Large intestine (tissue), 3 donors: ENCODE results near the gene SMAD5. TPM values are rescaled to one million over a fixed set of nuclear protein-coding genes. Genes with fewer than 3 reads are reported as not detected.

Experiments
- DNase-seq, 2 donors: peaks; one replicate each; pipeline versions ENCODE4 v3.0.0 to v3.0.0-alpha.2; 2013
- H3K27ac ChIP-seq: one replicate; pipeline ENCODE4 v1.5.1; 2013; ENCODE audit warnings: low read length
- H3K27me3 ChIP-seq: 2 replicates; pipeline ENCODE4 v1.6.1; 2013; ENCODE audit warnings: low read length; ENCODE audit not compliant: control insufficient read depth, insufficient read depth
- H3K36me3 ChIP-seq: 2 replicates; pipeline ENCODE4 v1.6.1; 2013; ENCODE audit warnings: low read length; ENCODE audit not compliant: control insufficient read depth, insufficient read depth
- H3K4me1 ChIP-seq: one replicate; pipeline ENCODE4 v1.6.1; 2013; ENCODE audit warnings: low read length; ENCODE audit not compliant: control insufficient read depth, insufficient read depth
- H3K4me3 ChIP-seq: one replicate; pipeline ENCODE4 v1.5.1; 2013; ENCODE audit warnings: low read length
- H3K9me3 ChIP-seq: one replicate; pipeline ENCODE4 v1.6.1; 2013; ENCODE audit warnings: mild to moderate bottlenecking, low read depth, low read length, moderate library complexity; ENCODE audit not compliant: control insufficient read depth
- WGBS: methylation state at CpG from one replicate; pipeline ENCODE4 v1.1.5; 2013; ENCODE audit warnings: low lambda C conversion rate; ENCODE audit not compliant: insufficient coverage; 5-methylcytosine and 5-hydroxymethylcytosine counted together
- polyA plus RNA-seq: library from polyadenylated mRNA; unstranded; fragments of 120-200 nt; gene quantifications from one replicate; pipeline ENCODE4 v1.2.1, GENCODE V29; 2013

The SMAD5 gene
- polyA plus RNA-seq, 1 donor, result 42.1 TPM

DNA sequence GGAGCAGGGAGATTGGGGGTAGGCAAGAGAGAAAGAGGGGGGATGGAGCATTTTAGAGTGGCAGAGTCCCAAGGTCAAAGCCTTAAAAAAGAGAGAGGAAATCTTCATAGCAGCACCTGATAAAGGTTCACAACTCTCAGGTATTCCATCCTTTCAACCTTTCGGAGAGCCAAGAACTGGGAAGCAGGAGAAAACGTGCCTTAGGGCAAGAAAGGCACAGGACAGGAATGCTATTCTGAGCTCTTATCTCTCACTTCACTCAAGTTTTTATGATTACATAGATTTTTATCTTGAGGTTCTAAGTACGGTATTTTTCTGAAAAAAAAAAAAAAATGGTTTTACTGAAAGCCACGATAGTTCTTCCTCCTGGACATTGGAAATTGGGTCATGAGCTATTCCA is 34.5 kb upstream of the SMAD5 start:
- no peaks in the 10 kb centered on the region for H3K27me3 ChIP-seq
- no peak for DNase-seq
- H3K9me3 ChIP-seq, result no peaks in the 10 kb centered on the region

DNA sequence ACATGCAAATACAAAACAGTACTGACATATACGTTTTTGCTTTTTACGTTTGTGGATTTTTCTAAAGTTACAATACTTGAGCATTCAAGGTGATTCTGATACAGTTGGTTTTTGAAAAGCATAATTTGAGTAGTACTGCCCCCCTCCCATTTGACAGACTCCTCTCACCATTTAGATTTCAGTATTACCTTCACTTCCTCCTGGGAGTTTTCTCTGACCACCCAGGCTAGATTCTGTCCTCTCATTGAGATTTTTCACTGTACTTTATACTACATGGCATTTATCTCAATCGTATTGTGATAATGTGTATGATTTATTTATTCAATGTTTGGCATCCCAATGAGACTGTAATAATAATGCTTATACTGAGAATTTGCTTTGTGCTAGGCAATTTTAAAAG is 32.8 kb upstream of the SMAD5 start:
- Histone ChIP-seq H3K27me3 (no peaks in the 10 kb centered on the region), H3K4me1 (peaks cover 33% of the 10 kb centered on the region), H3K36me3 (no peaks in the 10 kb centered on the region), H3K27ac (no peak overlapping the region), H3K9me3 (no peaks in the 10 kb centered on the region), H3K4me3 (no peak overlapping the region)
- no peak for DNase-seq
- 100% methylated on average over 1 of the region's 3 CpGs for WGBS

More for the DNA sequence above, 34.5 kb upstream of the SMAD5 start:
- H3K4me1 ChIP-seq, result peaks cover 34% of the 10 kb centered on the region
- no peak overlapping the region for H3K4me3 ChIP-seq
- no peaks in the 10 kb centered on the region for H3K36me3 ChIP-seq
- no peak overlapping the region for H3K27ac ChIP-seq
- WGBS, result 14% methylated on average over 1 of the region's 4 CpGs

DNA sequence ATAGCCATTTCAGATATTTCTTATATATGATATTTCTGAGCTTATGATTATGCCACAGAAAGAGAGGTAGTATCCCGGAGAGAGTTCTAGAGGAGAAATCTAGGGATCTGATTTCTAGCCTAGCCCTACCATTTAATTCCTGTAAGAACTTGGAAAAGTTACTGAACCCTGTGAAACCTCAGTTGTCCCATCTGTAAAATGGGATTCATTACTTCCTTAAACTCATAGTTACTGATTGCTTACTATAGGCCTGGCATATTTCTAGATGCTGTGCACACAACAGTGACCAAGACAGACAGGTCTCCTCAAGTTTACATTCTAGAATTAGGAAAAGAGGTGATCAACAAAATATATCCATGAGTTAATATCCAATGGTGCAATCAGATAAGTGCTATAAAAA is 30.8 kb upstream of the SMAD5 start:
- no peaks in the 10 kb centered on the region for H3K36me3 ChIP-seq
- H3K9me3 ChIP-seq, result no peaks in the 10 kb centered on the region
- WGBS, result no CpG with 5 or more reads among the region's 1 CpG
- H3K4me3 ChIP-seq, result no peak overlapping the region
- H3K27ac ChIP-seq, result no peak overlapping the region
- DNase-seq, result no peak
- no peaks in the 10 kb centered on the region for H3K27me3 ChIP-seq
- H3K4me1 ChIP-seq, result peaks cover 30% of the 10 kb centered on the region

DNA sequence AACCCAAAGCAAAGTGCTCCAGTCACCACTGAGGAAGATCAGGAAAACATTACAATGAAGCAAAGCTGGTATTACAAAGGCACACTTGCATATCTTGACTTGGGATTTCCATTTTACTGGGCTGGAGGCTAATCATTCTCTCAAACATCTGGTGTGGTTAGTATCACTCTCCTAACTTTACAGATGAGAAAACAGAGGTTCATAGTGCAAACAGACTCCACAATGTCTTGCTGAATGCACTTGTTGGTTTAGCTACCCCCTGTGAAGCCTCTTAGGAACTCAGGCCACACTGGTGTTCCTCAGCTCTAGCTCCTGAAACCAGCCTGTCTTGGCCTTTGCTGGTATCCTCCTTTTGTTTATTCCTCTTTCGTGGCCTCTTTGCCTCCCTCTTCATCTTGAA is 29.5 kb upstream of the SMAD5 start:
- Histone ChIP-seq H3K36me3 (no peaks in the 10 kb centered on the region), H3K4me3 (no peak overlapping the region), H3K27me3 (no peaks in the 10 kb centered on the region), H3K4me1 (peaks cover 26% of the 10 kb centered on the region), H3K27ac (no peak overlapping the region), H3K9me3 (no peaks in the 10 kb centered on the region)
- no peak for DNase-seq
- 100% methylated on average over 1 of the region's 1 CpG for WGBS

DNA sequence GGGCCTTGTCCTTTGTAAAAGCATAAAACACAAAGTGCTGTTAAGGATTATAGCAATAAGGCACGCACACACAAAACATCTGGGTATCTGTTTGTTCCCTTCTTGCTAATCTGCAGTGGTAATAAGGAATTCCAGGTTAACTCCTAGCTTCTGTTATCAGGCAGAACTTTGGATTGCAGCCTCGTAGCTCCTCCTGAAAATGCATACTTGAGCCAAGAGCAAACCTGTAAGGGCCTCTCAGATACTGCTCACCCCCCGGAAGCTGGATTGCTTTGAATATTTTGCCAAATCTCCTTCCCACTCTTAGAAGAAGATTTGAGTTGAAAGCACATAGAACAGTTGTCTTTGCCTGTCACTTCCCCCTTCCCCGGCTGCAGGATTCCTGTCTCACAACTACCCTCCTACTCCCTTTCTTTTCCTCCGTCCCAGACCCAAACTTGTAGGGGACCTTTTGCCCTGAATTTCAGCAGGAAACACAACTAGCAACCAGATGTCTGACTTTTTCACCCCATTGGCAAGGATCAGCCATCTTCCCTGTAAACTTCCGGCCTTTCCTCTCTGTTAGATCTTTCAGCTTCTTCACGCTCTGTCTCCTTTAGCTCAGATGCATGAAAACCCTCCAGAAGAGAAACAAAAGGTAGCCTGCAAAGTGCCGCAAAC is 28.2 kb upstream of the SMAD5 start:
- no peaks in the 10 kb centered on the region for H3K9me3 ChIP-seq
- no CpG with 5 or more reads among the region's 8 CpGs for WGBS
- H3K27me3 ChIP-seq, result no peaks in the 10 kb centered on the region
- H3K4me1 ChIP-seq, result peaks cover 23% of the 10 kb centered on the region
- peak in 1 of 2 donors; percentile 72 for DNase-seq
- no peak overlapping the region for H3K4me3 ChIP-seq
- H3K27ac ChIP-seq, result peak overlapping the region; percentile 67
- no peaks in the 10 kb centered on the region for H3K36me3 ChIP-seq

DNA sequence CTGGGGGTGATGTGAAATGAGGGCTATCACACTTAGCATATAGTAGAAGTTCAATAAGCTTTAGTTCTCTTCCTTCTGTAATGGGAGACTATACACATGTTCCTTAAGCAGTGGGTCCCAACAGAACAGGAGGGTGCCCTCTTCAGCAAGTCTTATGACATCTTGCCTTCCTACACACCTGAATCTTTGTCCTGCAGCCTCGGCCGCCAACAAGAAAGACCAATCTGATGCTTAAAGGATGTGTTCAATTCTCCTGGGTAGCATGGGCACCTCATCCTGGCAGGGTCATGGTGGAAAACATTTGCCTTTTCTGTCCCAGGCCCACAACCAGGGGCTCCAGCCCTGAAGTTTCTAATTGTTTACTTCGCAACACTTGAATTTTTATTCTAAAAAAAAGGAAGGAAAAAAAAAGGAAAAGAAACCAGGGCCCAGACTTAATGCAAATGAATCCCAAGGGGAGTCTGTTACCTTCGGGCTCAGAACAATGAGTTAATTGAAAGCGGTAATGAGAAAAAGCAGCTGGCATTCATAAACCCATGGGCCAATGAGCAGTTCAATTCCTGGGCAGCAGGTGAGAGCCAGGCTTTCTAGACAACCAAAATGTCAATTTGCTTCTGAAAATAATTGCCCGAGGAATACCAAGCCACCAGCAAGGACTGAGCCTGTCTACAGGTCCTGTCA is 26.2 kb upstream of the SMAD5 start:
- Histone ChIP-seq H3K9me3 (no peaks in the 10 kb centered on the region), H3K27me3 (no peaks in the 10 kb centered on the region), H3K36me3 (no peaks in the 10 kb centered on the region), H3K27ac (no peak overlapping the region), H3K4me3 (no peak overlapping the region), H3K4me1 (peaks cover 23% of the 10 kb centered on the region)
- 100% methylated on average over 1 of the region's 6 CpGs for WGBS
- no peak for DNase-seq

DNA sequence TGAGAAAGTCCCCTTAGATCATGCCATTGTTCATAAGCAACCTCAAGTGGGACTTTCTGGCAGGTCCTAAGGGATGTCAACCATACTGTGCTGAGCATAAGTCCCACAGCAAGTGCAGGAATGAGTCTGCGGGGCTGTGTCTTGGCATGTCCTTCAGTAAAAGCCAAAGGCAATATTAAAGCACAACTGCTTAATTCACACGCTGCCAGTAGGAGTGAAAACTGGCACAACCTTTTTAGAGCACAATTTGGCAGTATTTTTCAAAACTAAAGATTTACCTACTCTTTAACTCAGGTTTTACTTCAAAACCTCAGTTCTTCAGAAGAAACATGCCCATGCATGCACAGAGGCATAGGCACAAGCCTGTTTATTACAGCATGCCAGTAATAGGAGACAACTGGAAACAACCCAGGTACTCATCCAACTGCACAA is 24.4 kb upstream of the SMAD5 start:
- Histone ChIP-seq H3K4me1 (peaks cover 14% of the 10 kb centered on the region), H3K36me3 (no peaks in the 10 kb centered on the region), H3K4me3 (no peak overlapping the region), H3K27me3 (no peaks in the 10 kb centered on the region), H3K27ac (no peak overlapping the region), H3K9me3 (no peaks in the 10 kb centered on the region)
- no CpG with 5 or more reads among the region's 2 CpGs for WGBS
- DNase-seq, result no peak

DNA sequence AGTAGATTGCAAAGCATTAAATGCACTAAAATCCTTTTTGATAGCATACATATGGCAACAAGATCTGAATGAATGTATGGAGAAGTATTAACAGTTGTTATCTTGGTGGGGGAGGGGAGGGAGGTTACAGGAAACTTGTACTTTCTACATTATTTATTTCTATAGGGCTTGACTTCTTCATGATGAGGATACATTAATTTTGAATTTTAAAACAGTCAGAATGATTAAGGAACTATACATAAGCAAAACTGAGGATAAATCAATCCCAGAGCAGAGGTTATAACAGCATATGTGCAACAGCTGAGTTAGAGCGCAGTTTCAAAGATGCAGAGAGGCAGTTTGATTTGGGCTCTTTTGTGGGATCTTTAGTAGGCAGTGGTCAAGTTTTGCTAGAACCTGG is 23.9 kb upstream of the SMAD5 start:
- H3K4me3 ChIP-seq, result no peak overlapping the region
- no peak overlapping the region for H3K27ac ChIP-seq
- WGBS, result no CpG with 5 or more reads among the region's 1 CpG
- H3K36me3 ChIP-seq, result no peaks in the 10 kb centered on the region
- DNase-seq, result no peak
- no peaks in the 10 kb centered on the region for H3K27me3 ChIP-seq
- H3K9me3 ChIP-seq, result no peaks in the 10 kb centered on the region
- peaks cover 14% of the 10 kb centered on the region for H3K4me1 ChIP-seq

DNA sequence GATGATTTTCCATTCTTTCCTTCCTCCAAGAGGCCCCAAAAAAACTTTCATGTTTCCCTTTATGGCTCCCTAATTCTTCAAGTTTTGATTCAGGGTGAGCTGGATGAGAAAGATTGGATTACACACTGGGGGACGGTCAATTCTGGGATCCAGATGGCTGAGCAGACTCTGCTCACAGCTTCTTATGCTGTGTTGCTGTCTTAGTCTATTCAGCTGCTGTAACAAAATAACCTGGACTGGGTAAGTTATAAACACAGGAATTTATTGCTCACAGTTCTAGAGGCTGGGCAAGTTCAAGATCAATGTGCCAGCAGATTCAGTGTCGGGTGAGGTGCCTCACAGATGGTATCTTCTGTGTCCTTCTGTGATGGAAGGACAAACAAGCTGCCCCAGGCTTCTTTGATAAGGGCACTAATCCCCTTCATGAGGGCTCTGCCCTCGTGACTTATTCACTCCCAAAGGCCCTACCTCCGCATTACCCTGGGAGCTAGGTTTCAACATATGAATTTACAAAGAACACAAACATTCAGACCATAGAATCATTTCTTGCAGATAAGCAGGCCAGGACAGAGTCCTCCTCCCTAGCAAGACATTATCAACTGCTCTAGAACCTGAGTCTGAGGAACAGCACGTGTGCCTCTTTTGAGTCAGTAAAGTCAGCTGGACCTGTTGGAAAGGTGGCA is 23.1 kb upstream of the SMAD5 start:
- DNase-seq, result peak in 1 of 2 donors; percentile 73
- Histone ChIP-seq H3K9me3 (no peaks in the 10 kb centered on the region), H3K4me3 (no peak overlapping the region), H3K27ac (peak overlapping the region; percentile 41), H3K4me1 (peaks cover 7% of the 10 kb centered on the region), H3K27me3 (no peaks in the 10 kb centered on the region), H3K36me3 (no peaks in the 10 kb centered on the region)
- WGBS, result no CpG with 5 or more reads among the region's 5 CpGs

DNA sequence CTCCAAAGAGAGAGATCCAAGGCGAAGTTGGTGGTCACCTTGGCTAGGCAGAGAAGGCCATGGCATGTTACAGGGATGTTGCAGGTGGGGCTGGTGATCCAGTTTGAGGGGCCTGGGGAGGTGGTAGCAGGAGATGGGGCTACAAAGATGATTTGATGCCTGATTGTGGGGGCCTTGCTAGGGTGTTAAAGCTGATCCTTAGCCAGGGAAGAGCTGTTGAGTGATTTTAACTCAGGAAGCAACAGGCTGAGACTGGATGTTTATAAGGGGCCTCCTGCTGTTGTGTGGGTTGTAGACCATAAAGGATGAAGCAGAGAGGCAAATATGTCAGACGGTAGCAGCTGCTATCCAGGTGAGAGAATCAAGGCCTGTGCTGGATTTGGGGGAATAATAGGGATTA is 19.0 kb upstream of the SMAD5 start:
- Histone ChIP-seq H3K27ac (no peak overlapping the region), H3K36me3 (no peaks in the 10 kb centered on the region), H3K4me1 (peaks cover 4% of the 10 kb centered on the region), H3K4me3 (no peak overlapping the region), H3K27me3 (no peaks in the 10 kb centered on the region), H3K9me3 (no peaks in the 10 kb centered on the region)
- DNase-seq, result no peak
- WGBS, result no CpG with 5 or more reads among the region's 2 CpGs
